Loucy (cell line): ENCODE results near the gene C11orf42.

Experiments
- H2AFZ ChIP-seq: fragments of 200-600 bp; sonication (generic); 2 replicates; pipeline ENCODE4 v1.6.0; 2016; ENCODE audit warnings: antibody characterized with exemption, mild to moderate bottlenecking, low read length, moderate library complexity
- H3F3A ChIP-seq: fragments of 200-600 bp; 2 replicates; pipeline ENCODE4 v1.6.0; 2016; ENCODE audit warnings: antibody characterized with exemption, low read depth, mild to moderate bottlenecking
- H3K27me3 ChIP-seq: fragments of 200-600 bp; sonication (generic); 2 replicates; pipeline ENCODE4 v1.6.1; 2014; ENCODE audit warnings: low read length, mild to moderate bottlenecking; ENCODE audit not compliant: insufficient read depth, poor library complexity, severe bottlenecking
- H3K36me3 ChIP-seq: fragments of 200-600 bp; sonication (generic); 2 replicates; pipeline ENCODE4 v1.6.1; 2016; ENCODE audit warnings: low read length; ENCODE audit not compliant: insufficient read depth
- H3K4me1 ChIP-seq: fragments of 200-600 bp; sonication (generic); 2 replicates; pipeline ENCODE4 v1.5.1; 2014; ENCODE audit warnings: low read length, mild to moderate bottlenecking; ENCODE audit not compliant: insufficient read depth, poor library complexity, severe bottlenecking
- H3K4me2 ChIP-seq: fragments of 200-600 bp; sonication (generic); 2 replicates; pipeline ENCODE4 v1.6.0; 2014; ENCODE audit warnings: antibody characterized with exemption, low read length, low read depth, mild to moderate bottlenecking; ENCODE audit not compliant: poor library complexity, severe bottlenecking
- H3K4me3 ChIP-seq: fragments of 200-600 bp; sonication (generic); 2 replicates; pipeline ENCODE4 v1.5.1; 2014; ENCODE audit warnings: low read length, mild to moderate bottlenecking, mixed read lengths; ENCODE audit not compliant: poor library complexity, severe bottlenecking
- H3K79me2 ChIP-seq: fragments of 200-600 bp; sonication (generic); 2 replicates; pipeline ENCODE4 v1.6.1; 2014; ENCODE audit warnings: low read length; ENCODE audit not compliant: insufficient read depth
- H3K9ac ChIP-seq: fragments of 200-600 bp; sonication (generic); 2 replicates; pipeline ENCODE4 v1.6.0; 2014; ENCODE audit warnings: mild to moderate bottlenecking, low read depth, low read length, moderate library complexity; ENCODE audit not compliant: poor library complexity, severe bottlenecking
- H3K9me2 ChIP-seq: fragments of 200-600 bp; sonication (generic); replicated peaks from 2 replicates; pipeline ENCODE4 v1.6.1; 2016; ENCODE audit warnings: low read depth, low read length, mixed read lengths
- H3K9me3 ChIP-seq: fragments of 200-600 bp; sonication (generic); 2 replicates; pipeline ENCODE4 v1.6.1; 2014; ENCODE audit warnings: mild to moderate bottlenecking, antibody characterized with exemption, low read length, low read depth; ENCODE audit not compliant: insufficient read depth
- H4K20me1 ChIP-seq: fragments of 200-600 bp; sonication (generic); 2 replicates; pipeline ENCODE4 v1.6.0; 2014; ENCODE audit warnings: antibody characterized with exemption, low read length, mild to moderate bottlenecking; ENCODE audit not compliant: insufficient read depth, poor library complexity, severe bottlenecking
- CTCF ChIP-seq: fragments of 200-600 bp; sonication (generic); conservative IDR thresholded peaks from 2 replicates; pipeline ENCODE4 v1.5.1; 2014; ENCODE audit warnings: mild to moderate bottlenecking, antibody characterized with exemption, low read length
- EZH2phosphoT487 ChIP-seq: fragments of 200-600 bp; IDR thresholded peaks from 2 replicates; pipeline ENCODE4 v1.6.1; 2018; ENCODE audit warnings: antibody characterized with exemption, mild to moderate bottlenecking, moderate library complexity, borderline replicate concordance

The C11orf42 gene

GRCh38 chr11:6237761-6238302, 32.5 kb downstream of the C11orf42 start:
- Histone ChIP-seq H3K4me3 (no peak overlapping the region), H3K4me2 (no peak overlapping the region)

GRCh38 chr11:6238902-6239301, 33.5 kb downstream of the C11orf42 start, which contains the start of gene CNGA4:
TSS of gene CNGA4 (plus strand) at chr11:6239089. CDS start at chr11:6239207, 118 bp downstream.
- no peaks in the 10 kb centered on the region for H3K9me2 ChIP-seq
- H3K9me3 ChIP-seq: no peaks in the 10 kb centered on the region
- H3K79me2 ChIP-seq: peaks cover 5% of the 10 kb centered on the region; the same call in 1 of the 2 replicates
- H4K20me1 ChIP-seq: peaks cover 5% of the 10 kb centered on the region
- H2AFZ ChIP-seq: no peak within 1 kb of the TSS; the same call in 1 of the 2 replicates
- no peak for TF ChIP-seq EZH2phosphoT487
- no peak for TF ChIP-seq CTCF
- H3K36me3 ChIP-seq: no peaks in the 10 kb centered on the region
- H3F3A ChIP-seq: no peaks in the 10 kb centered on the region
- H3K9ac ChIP-seq: no peak within 1 kb of the TSS
- H3K4me2 ChIP-seq: no peak within 1 kb of the TSS
- peaks cover 3% of the 10 kb centered on the region for H3K4me1 ChIP-seq
- peaks cover 5% of the 10 kb centered on the region for H3K27me3 ChIP-seq
- H3K4me3 ChIP-seq: no peak within 1 kb of the TSS

More at GRCh38 chr11:6237761-6238302, 32.5 kb downstream of the C11orf42 start:
- H2AFZ ChIP-seq: no peak overlapping the region
- H3F3A ChIP-seq: no peaks in the 10 kb centered on the region
- H3K36me3 ChIP-seq: no peaks in the 10 kb centered on the region
- H3K9me3 ChIP-seq: no peaks in the 10 kb centered on the region
- H3K79me2 ChIP-seq: peaks cover 14% of the 10 kb centered on the region; the same call in 1 of the 2 replicates
- no peaks in the 10 kb centered on the region for H3K9me2 ChIP-seq
- TF ChIP-seq CTCF (no peak), EZH2phosphoT487 (no peak)
- peaks cover 2% of the 10 kb centered on the region for H3K27me3 ChIP-seq
- H3K9ac ChIP-seq: no peak overlapping the region
- H4K20me1 ChIP-seq: peaks cover 11% of the 10 kb centered on the region
- H3K4me1 ChIP-seq: peaks cover 12% of the 10 kb centered on the region

- Histone ChIP-seq H3K9me3 (no peaks in the 10 kb centered on the region), H3K9ac (no peak overlapping the region), H3K79me2 (no peaks in the 10 kb centered on the region), H3K27me3 (peaks cover 5% of the 10 kb centered on the region), H4K20me1 (no peaks in the 10 kb centered on the region), H3K4me2 (no peak overlapping the region), H2AFZ (no peak overlapping the region), H3K4me1 (peaks cover 3% of the 10 kb centered on the region), H3K4me3 (no peak overlapping the region), H3K9me2 (no peaks in the 10 kb centered on the region), H3F3A (no peaks in the 10 kb centered on the region), H3K36me3 (no peaks in the 10 kb centered on the region)
- no peak for TF ChIP-seq EZH2phosphoT487
- TF ChIP-seq CTCF: no peak
Observed at GRCh38 chr11:6240139-6240538, 34.8 kb downstream of the C11orf42 start.
